ENCODE measurements around the gene XRCC1. TPM values are rescaled to one million over a fixed set of nuclear protein-coding genes. Genes with fewer than 3 reads are reported as not detected.

XRCC1 gene
- total and polyA plus RNA-seq, 9 of the 15 experiments (the other 6 are each of a cell fraction or from before 2014, with no cell fraction given), result 1.5 to 36.9 (median 24.9) TPM

GRCh38 chr19:43611788-43612187, 36.5 kb upstream of the XRCC1 start, which contains the start of gene SRRM5:
Gene SRRM5, plus strand, starts transcription at chr19:43612088. Its CDS starts 34 bp downstream, at chr19:43612122.
- H3K4me3 ChIP-seq, result no peak within 1 kb of the TSS
- in situ Hi-C loops (cut with MboI), result no loop called here
- 96% methylated on average over 3 of the region's 3 CpGs for WGBS (ENCODE audit: insufficient coverage, low coverage, missing lambda C conversion rate)
- no peaks in the 10 kb centered on the region for H3K9me3 ChIP-seq (replicated peaks; ENCODE audit: control insufficient read depth, insufficient read depth, low read depth, low read length)
- DNase-seq (ENCODE audit: extremely low read depth in 1 of 4, low spot score in 3 of 4) (no peak), ATAC-seq (no peak), FAIRE-seq (no peak)
- ChIA-PET POLR2A (interaction anchor here (8.7 kb wide), 1 partner anchor 15 kb away, joined by 60 read pairs; the partner anchor contains the start of genes IRGQ and ZNF576), CTCF (ENCODE audit: low intra/inter-chr PET ratio) (no interaction called here)
- no peak within 1 kb of the TSS for H2AFZ ChIP-seq (ENCODE audit: low read depth, low read length)
- BruUV-seq (replicated peaks), result no TSS peak
- H3K9ac ChIP-seq (ENCODE audit: insufficient read depth in 1 of 2, low read depth in 2 of 2, low read length in 2 of 2), result peak within 1 kb of the TSS in 1 of 2 experiments; percentile 84; a peak in 2 of 4 replicates
- peaks cover 24% of the 10 kb centered on the region for H3K79me2 ChIP-seq (ENCODE audit: control insufficient read depth, insufficient read depth, low read length)
- H3K36me3 ChIP-seq (ENCODE audit: control insufficient read depth, insufficient read depth, low read length), result peaks cover 47% of the 10 kb centered on the region; the same call in 2 of the 3 replicates
- intact Hi-C loops (cut with micrococcal nuclease), result no loop called here
- no peaks in the 10 kb centered on the region for H3K27me3 ChIP-seq (ENCODE audit: control insufficient read depth in 2 of 2, insufficient read depth in 2 of 2, low read length in 2 of 2)
- H4K20me1 ChIP-seq (replicated peaks; ENCODE audit: control insufficient read depth, insufficient read depth, low read length), result no peaks in the 10 kb centered on the region
- peaks cover 27 to 41% of the 10 kb centered on the region in 2 experiments for H3K4me1 ChIP-seq (replicated peaks in 1 of 2; ENCODE audit: control insufficient read depth in 2 of 2, insufficient read depth in 2 of 2, low read length in 2 of 2)
- TF ChIP-seq ZNF740 (CRISPR knock-in tag; IDR thresholded peaks at IDR 0.05), result no peak
- no peak for TF ChIP-seq ZNF740 (tag; IDR thresholded peaks at IDR 0.05)
- TF ChIP-seq POLR2AphosphoS2 (IDR thresholded peaks at IDR 0.05; ENCODE audit: low read length), result no peak
- TF ChIP-seq ZNF584 (CRISPR knock-in tag; IDR thresholded peaks at IDR 0.05; ENCODE audit: low read depth), result no peak
- no peak for TF ChIP-seq CREB3 (tag; conservative IDR thresholded peaks at IDR 0.05; ENCODE audit: low read depth)
- no peak for TF ChIP-seq KDM1A (IDR thresholded peaks at IDR 0.05)
- TF ChIP-seq PRMT5 (CRISPR knock-in tag; IDR thresholded peaks at IDR 0.05), result no peak
- no peak for TF ChIP-seq PHTF2 (CRISPR knock-in tag; IDR thresholded peaks at IDR 0.05)
- TF ChIP-seq HMG20B (CRISPR knock-in tag; IDR thresholded peaks at IDR 0.05), result no peak
- no peak for TF ChIP-seq TSC22D4 (tag; IDR thresholded peaks at IDR 0.05)
- no peak for TF ChIP-seq NFE2L1 (tag; IDR thresholded peaks at IDR 0.05; ENCODE audit: borderline replicate concordance, low read depth)
- TF ChIP-seq RUNX1 (IDR thresholded peaks at IDR 0.05; ENCODE audit: low read depth), result no peak
- no peak for TF ChIP-seq TGIF2 (CRISPR knock-in tag; IDR thresholded peaks at IDR 0.05)
- TF ChIP-seq ZBTB7A (IDR thresholded peaks at IDR 0.05; ENCODE audit: borderline replicate concordance, control insufficient read depth, low read depth, low read length), result no peak
- no peak for TF ChIP-seq MAFF (IDR thresholded peaks at IDR 0.05; ENCODE audit: low read length)
- no peak for TF ChIP-seq RAD21 (CRISPR knock-in tag; conservative IDR thresholded peaks at IDR 0.05 in 1 of 2, IDR thresholded peaks at IDR 0.05 in 1 of 2)
- TF ChIP-seq OTX1 (CRISPR knock-in tag; IDR thresholded peaks at IDR 0.05), result no peak
- no peak for TF ChIP-seq ZKSCAN1 (IDR thresholded peaks at IDR 0.05; ENCODE audit: low read depth, low read length)
- TF ChIP-seq ZNF217 (CRISPR knock-in tag; IDR thresholded peaks at IDR 0.05), result no peak
- TF ChIP-seq NBN (IDR thresholded peaks at IDR 0.05; ENCODE audit: low read depth), result no peak
- H3K4me2 ChIP-seq (ENCODE audit: insufficient read depth, low read length), result no peak within 1 kb of the TSS
- peaks cover 6% of the 10 kb centered on the region for H3K9me1 ChIP-seq (ENCODE audit: control insufficient read depth, insufficient read depth, low read length)
- H3K27ac ChIP-seq (ENCODE audit: extremely low read depth, low read depth, low read length), result peak within 1 kb of the TSS; percentile 58; the same call in 2 of the 3 replicates
